G401 (cell line): ENCODE measurements around the gene TKT. TPM values are rescaled to one million over a fixed set of nuclear protein-coding genes. Genes with fewer than 3 reads are reported as not detected.

Source experiments
- DNase-seq: peaks from one replicate; pipeline ENCODE4 v3.0.0-alpha.2; 2015; ENCODE audit warnings: low spot score
- in situ Hi-C: cut with HindIII; loops from 2 replicates; pipeline ENCODE4 v1.10.0; 2016; ENCODE audit warnings: low sequenced_read_pairs, mixed read lengths
- total RNA-seq: library from RNA; depleted of rRNA; stranded (reverse); fragments of >200 nt; shearing (Covaris generic); gene quantifications from 2 replicates; pipeline ENCODE4 v1.2.3, GENCODE V29; 2014

Gene TKT
- total RNA-seq, 1 experiment from 2014 or later = 976 TPM

- no peak for DNase-seq
- in situ Hi-C loops = no loop called here
Observed at GRCh38 chr3:53211706-53212702, 43.8 kb downstream of the TKT start.

- no peak for DNase-seq
- in situ Hi-C loops = no loop called here
Observed at GRCh38 chr3:53202331-53203015, 53.3 kb downstream of the TKT start.

DNA sequence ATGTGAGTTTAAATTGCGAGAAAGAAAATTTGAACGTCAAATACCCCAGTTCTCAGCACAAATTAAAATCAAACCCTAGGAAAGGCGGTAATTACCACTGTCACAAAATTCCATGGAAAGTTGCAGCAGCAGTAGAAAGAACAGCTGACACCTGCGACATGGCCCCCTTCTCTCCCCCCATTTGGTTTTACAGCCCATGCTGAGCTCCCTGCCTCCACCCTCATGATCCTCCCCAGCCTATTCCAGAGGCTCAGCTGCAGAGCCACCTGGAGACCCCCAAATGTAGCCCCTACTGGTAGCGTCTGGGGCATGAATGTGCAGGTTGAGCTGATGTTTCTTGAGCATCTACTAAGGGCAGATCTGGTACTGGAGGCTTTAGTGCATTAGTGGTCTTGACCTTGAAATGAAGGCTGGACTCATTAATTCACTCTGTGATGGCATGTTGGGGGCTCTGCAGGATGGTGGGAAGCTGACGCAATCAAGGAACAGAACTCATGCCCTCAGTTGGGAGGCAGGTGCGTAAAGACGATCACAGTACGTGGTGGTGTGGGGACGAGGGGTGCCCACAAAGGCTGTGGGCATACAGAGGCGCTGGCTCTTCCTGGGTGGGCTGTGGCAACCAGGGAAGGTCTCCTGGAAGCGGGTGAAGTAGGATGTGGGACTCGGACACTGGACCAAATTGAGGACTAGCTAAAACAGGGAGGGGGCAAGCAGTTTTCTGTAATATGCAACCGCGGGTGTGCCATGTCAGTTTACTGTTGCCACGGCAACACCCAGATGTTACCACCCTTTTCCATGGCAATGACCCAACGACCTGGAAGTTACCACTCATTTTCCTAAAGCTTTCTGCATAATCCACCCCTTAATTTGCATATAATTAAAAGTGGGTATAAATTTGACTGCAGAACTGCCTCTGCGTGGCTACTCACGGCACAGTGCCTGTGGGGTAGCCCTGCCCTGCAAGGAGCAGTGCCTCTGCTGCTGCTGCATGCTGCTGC is 55.0 kb downstream of the TKT start:
- DNase-seq = no peak
- in situ Hi-C loops = no loop called here

GRCh38 chr3:53199834-53200233 is 56.0 kb downstream of the TKT start:
- DNase-seq = no peak
- in situ Hi-C loops = no loop called here

DNA sequence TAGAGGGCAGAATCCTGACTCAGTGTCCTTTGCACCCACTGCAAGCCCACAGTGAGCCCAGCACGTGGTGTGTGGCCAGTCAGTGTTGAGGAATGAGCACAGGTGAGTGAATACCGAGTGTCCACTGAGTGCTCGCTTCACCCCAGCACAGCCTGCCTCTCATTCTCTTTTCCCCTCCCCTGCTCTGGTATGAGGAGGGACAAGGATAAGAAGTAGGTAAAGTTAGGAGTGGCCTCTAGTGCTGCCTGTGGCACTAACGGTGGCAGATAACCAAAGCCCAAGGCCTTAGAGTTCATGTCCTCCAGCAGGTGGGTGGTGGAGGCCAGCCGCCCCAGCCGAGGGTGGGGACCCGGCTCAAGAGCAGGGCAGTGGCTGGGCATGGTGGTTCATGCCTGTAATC is 56.8 kb downstream of the TKT start:
- in situ Hi-C loops = no loop called here
- no peak for DNase-seq

DNA sequence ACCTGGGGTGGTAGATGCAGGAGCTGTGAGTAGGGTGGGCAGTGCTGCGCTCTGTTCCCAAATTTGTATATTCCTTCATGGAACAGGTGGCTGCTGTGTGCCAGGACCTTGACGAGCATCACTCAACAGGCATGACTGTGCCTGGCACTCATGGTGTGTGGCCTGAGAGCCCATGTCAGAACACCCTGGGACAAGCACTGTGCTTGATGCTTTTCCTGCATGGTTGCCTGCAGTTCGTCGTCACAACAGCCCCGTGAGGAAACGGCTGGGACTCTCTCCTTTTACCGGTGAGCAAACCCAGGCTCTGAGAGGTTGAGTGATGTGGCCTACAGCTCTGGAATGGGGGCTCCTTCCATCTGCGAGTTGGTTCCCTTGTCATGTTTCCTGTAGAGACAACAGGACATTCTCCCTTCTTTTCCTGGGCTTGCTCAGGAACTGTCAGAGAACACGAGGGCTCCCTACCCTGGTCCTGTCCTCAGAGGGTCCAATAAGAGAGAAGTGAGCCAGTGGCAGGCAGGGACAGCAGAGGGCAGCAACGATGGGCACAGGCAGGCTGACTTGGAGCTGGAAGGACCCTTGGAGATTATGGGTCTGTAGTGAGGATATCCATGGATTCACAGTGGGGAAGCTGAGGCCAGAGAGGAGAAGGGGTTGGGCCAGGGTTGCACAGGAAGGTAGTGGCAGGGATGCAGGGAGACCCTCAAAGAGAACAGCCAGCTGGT is 57.4 kb downstream of the TKT start:
- in situ Hi-C loops = no loop called here

DNA sequence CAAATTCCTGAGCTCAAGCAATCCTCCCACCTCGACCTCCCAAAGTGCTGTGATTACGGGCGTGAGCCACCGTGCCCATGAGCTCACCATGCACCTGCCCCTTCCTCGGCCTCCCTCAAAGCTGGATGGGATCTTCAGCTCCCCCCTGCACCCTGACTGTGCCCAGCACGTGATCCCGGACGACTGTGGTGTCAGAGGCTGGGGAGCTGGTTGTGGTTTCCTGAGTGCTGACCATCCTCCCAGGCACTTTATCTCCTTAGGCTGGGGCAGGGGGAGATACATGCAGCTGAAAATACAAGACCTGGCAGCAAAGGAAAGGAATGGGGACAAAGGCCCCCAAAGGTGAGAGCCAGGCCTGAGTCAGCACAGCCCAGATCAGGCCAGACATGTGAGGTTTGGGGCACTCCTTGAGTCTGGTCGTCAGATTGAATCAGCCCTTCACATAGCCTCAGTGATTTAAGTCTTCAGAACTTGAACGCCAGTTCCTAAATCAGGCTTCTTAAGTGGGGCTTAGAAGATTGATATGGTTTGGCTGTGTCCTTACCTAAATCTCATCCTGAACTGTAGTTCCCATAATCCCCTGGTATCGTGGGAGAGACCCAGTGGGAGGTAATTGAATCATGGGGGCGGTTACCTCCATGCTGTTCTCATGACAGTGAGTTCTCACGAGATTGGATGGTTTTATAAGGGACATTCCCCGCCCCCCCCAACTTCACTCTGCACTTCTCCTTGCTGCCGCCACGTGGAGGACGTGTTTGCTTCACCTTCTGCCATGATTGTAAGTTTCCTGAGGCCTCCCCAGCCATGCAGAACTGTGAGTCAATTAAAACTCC is 59.0 kb downstream of the TKT start:
- no peak for DNase-seq
- in situ Hi-C loops = no loop called here

More for the DNA sequence above, 57.4 kb downstream of the TKT start:
- DNase-seq = no peak

DNA sequence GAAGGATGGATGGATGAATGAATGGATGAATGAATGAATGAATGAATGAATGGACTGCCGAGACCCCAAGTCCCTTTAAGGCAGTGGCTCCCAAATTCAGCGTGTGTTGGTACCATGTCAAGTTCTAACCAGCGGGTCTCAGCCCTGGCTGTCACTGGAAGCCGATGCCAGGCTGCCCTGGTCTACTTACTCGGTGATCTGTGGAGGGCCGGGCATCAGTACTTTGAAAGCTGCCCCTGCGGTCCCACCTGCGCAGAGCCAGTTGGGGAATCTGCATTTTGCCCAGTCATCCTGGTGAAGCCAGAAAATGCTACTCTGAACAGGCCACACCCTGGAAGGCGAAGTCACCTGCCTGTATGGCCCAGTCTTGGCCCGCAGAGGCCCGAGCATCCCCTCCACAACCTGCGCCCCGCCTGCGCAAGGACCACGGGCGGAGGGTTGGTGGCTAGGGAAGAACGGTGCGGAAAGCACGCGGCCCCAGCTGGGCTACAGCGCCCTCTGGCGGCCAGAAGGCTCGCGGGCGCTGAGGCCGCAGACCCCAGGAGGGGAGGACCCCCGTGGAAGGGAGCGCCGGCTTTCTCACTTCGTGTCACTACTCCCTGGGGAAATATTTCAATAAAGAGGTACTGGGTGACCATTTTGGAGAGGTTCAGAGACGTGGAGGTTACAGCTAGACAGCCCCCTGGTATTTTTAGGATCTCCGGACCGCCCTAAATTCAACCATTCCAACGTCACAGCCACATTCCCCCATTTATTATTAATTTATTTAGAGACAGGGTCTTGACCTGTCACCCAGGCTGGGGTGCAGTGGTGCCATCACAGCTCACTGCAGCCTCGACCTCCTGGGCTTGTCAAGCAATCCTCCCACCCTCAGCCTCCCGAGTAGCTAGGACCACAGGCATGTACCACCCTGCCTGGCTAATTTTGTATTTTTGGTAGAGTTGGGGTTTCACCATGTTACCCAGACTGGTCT is 59.9 kb downstream of the TKT start:
- peak; percentile 24 for DNase-seq
- in situ Hi-C loops = no loop called here

- in situ Hi-C loops = no loop called here
Observed at GRCh38 chr3:53195066-53195450, 60.8 kb downstream of the TKT start.

GRCh38 chr3:53194210-53195065 is 61.4 kb downstream of the TKT start:
- no peak for DNase-seq

More at GRCh38 chr3:53195066-53195450, 60.8 kb downstream of the TKT start:
- DNase-seq = no peak

DNA sequence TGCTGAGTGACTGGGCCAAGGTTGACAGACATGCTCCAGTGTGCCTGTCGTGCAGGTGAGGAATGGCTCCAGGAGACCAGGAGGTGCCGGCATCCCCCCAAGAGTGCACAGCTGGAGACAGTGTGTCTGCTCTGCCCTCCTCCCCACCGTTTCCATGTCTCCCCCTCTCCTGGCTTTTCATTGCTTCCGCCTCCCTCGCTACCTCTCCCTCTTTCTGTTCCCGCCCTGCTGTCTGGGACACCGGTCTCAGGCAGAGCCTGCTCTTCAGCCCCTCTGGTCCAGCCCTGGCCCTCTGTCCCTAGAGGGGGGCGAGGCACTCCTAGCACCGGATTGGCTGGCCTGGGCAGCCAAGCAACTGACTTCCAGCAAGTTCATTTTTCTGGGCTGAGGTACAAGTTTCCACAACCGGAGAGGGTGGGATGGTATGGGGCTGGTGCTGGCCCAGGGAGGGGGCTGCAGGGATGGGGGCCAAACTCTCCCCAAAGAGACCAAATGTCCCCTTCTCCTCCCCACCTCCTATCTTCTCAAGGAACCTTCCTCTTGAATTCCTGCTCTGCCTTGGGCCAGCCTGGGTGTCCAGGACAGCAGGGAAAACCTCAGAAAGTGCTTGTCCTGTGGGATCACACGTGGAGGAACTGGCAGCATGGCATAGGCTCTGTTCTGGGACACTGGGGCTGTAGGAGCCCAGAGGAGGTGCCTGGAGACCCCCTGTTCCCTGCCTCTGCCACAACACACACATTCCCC is 62.2 kb downstream of the TKT start:
- no peak for DNase-seq
- in situ Hi-C loops = no loop called here

More at GRCh38 chr3:53194210-53195065, 61.4 kb downstream of the TKT start:
- in situ Hi-C loops = no loop called here

- in situ Hi-C loops = no loop called here
- DNase-seq = no peak
Observed at GRCh38 chr3:53192608-53193007, 63.2 kb downstream of the TKT start.

DNA sequence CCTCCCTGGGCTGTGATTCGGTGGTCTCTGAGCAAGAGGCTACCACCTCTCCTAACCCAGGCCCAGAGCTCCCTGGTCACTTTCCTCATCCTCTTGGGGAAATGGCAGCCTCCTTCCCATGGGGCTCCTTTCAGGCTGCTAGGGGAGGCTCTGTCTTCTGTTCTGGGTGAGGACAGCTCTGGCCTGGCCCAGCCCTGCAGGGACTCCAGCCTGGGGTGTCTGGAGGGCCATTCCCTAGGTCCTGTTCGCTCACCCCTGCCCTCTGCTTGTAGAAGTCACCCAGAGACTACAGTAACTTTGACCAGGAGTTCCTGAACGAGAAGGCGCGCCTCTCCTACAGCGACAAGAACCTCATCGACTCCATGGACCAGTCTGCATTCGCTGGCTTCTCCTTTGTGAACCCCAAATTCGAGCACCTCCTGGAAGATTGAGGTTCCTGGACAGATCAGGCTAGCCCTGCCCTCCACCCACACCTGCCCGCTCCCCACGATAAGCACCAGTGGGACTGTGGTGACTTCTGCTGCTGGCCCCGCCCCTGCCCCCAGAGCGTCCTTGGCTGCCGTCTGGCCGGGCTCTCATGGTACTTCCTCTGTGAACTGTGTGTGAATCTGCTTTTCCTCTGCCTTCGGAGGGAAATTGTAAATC is 63.9 kb downstream of the TKT start:
- DNase-seq = no peak
- in situ Hi-C loops = no loop called here

- no peak for DNase-seq
- in situ Hi-C loops = no loop called here
Observed at GRCh38 chr3:53190659-53191058, 65.2 kb downstream of the TKT start.

- DNase-seq = no peak
- in situ Hi-C loops = no loop called here
Observed at GRCh38 chr3:53189276-53189675, 66.5 kb downstream of the TKT start.
